ENCODE results near the gene PDPN.
"Not testable (repeated sequence)": the region's sequence is repeated elsewhere in the genome, so short reads cannot be mapped to it uniquely, and the experiment has no call there.

Gene PDPN

GRCh38 chr1:13549521-13549920 lies 34.1 kb upstream of the PDPN start:
- H3K4me2 ChIP-seq (ENCODE audit: low read length) = no peak overlapping the region

GRCh38 chr1:13550663-13551062 lies 33.0 kb upstream of the PDPN start:
- no peak overlapping the region for H3K4me2 ChIP-seq (ENCODE audit: low read length)
- H3K27me3 ChIP-seq (ENCODE audit: control insufficient read depth, insufficient read depth, low read length) = no peaks in the 10 kb centered on the region
- H3K4me3 ChIP-seq (ENCODE audit: low read length) = no peak overlapping the region
- no peak overlapping the region for H3K9ac ChIP-seq (ENCODE audit: low read depth, low read length)
- no peaks in the 10 kb centered on the region for H3K36me3 ChIP-seq (ENCODE audit: insufficient read depth, low read length)
- H3K4me1 ChIP-seq (ENCODE audit: control insufficient read depth, insufficient read depth, low read length) = no peaks in the 10 kb centered on the region
- H3K9me3 ChIP-seq (replicated peaks; ENCODE audit: low read length) = no peaks in the 10 kb centered on the region

More at GRCh38 chr1:13549521-13549920, 34.1 kb upstream of the PDPN start:
- H3K4me1 ChIP-seq (ENCODE audit: control insufficient read depth, insufficient read depth, low read length) = no peaks in the 10 kb centered on the region
- no peaks in the 10 kb centered on the region for H3K36me3 ChIP-seq (ENCODE audit: insufficient read depth, low read length)
- H3K9me3 ChIP-seq (replicated peaks; ENCODE audit: low read length) = no peaks in the 10 kb centered on the region
- no peak overlapping the region for H3K4me3 ChIP-seq (ENCODE audit: low read length)
- no peaks in the 10 kb centered on the region for H3K27me3 ChIP-seq (ENCODE audit: control insufficient read depth, insufficient read depth, low read length)
- H3K9ac ChIP-seq (ENCODE audit: low read depth, low read length) = no peak overlapping the region

GRCh38 chr1:13554798-13555197 lies 28.8 kb upstream of the PDPN start:
- no peaks in the 10 kb centered on the region for H3K27me3 ChIP-seq (ENCODE audit: control insufficient read depth, insufficient read depth, low read length)
- H3K36me3 ChIP-seq (ENCODE audit: insufficient read depth, low read length) = no peaks in the 10 kb centered on the region
- no peaks in the 10 kb centered on the region for H3K9me3 ChIP-seq (replicated peaks; ENCODE audit: low read length)
- H3K4me3 ChIP-seq (ENCODE audit: low read length) = no peak overlapping the region
- no peaks in the 10 kb centered on the region for H3K4me1 ChIP-seq (ENCODE audit: control insufficient read depth, insufficient read depth, low read length)
- H3K4me2 ChIP-seq (ENCODE audit: low read length) = no peak overlapping the region
- H3K9ac ChIP-seq (ENCODE audit: low read depth, low read length) = no peak overlapping the region

DNA sequence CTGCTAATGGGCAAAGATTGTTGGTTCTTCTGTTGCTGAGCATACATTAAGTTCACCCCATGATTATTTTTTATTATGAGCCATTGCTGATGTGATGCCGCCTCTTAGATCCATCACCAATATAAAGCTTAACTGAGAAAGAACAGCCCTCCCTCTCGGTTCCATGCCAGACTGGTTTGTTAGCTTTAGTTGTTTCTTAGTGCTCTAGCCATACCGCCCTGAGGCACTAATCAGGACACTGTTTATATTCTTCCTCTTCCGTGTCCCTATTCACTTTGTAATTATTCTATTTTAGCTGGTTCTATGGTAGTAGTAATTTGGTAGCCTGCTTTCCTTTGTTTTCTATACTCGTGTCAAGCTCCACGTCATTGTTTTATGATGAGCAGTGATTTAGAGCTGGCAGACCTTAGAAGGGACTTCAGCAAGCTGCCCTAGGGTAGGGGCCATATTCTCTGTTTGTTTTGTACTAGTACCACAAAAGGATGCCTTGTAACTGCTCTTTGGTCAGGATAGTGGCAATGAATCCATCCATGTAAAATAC lies 27.3 kb upstream of the PDPN start:
- no peak overlapping the region for H3K4me3 ChIP-seq (ENCODE audit: low read length)
- no peak overlapping the region for H3K4me2 ChIP-seq (ENCODE audit: low read length)
- no peaks in the 10 kb centered on the region for H3K9me3 ChIP-seq (replicated peaks; ENCODE audit: low read length)
- H3K36me3 ChIP-seq (ENCODE audit: insufficient read depth, low read length) = no peaks in the 10 kb centered on the region
- H3K27me3 ChIP-seq (ENCODE audit: control insufficient read depth, insufficient read depth, low read length) = no peaks in the 10 kb centered on the region
- no peaks in the 10 kb centered on the region for H3K4me1 ChIP-seq (ENCODE audit: control insufficient read depth, insufficient read depth, low read length)
- no peak overlapping the region for H3K9ac ChIP-seq (ENCODE audit: low read depth, low read length)

GRCh38 chr1:13560541-13560940 lies 23.1 kb upstream of the PDPN start:
- Histone ChIP-seq H3K9ac (ENCODE audit: low read depth, low read length) (no peak overlapping the region), H3K4me1 (ENCODE audit: control insufficient read depth, insufficient read depth, low read length) (no peaks in the 10 kb centered on the region)

GRCh38 chr1:13562981-13563380 lies 20.7 kb upstream of the PDPN start:
- H3K27me3 ChIP-seq (ENCODE audit: control insufficient read depth, insufficient read depth, low read length); H3K4me1 ChIP-seq (ENCODE audit: control insufficient read depth, insufficient read depth, low read length); H3K4me3 ChIP-seq (ENCODE audit: low read length); H3K9ac ChIP-seq (ENCODE audit: low read depth, low read length); H3K36me3 ChIP-seq (ENCODE audit: insufficient read depth, low read length); H3K4me2 ChIP-seq (ENCODE audit: low read length); H3K9me3 ChIP-seq (replicated peaks; ENCODE audit: low read length): not testable (repeated sequence)

More at GRCh38 chr1:13560541-13560940, 23.1 kb upstream of the PDPN start:
- no peaks in the 10 kb centered on the region for H3K9me3 ChIP-seq (replicated peaks; ENCODE audit: low read length)
- H3K4me3 ChIP-seq (ENCODE audit: low read length) = no peak overlapping the region
- no peaks in the 10 kb centered on the region for H3K36me3 ChIP-seq (ENCODE audit: insufficient read depth, low read length)
- H3K4me2 ChIP-seq (ENCODE audit: low read length) = no peak overlapping the region
- no peaks in the 10 kb centered on the region for H3K27me3 ChIP-seq (ENCODE audit: control insufficient read depth, insufficient read depth, low read length)

GRCh38 chr1:13564073-13564472 lies 19.6 kb upstream of the PDPN start:
- Histone ChIP-seq H3K27me3 (ENCODE audit: control insufficient read depth, insufficient read depth, low read length) (no peaks in the 10 kb centered on the region), H3K36me3 (ENCODE audit: insufficient read depth, low read length) (no peaks in the 10 kb centered on the region), H3K4me1 (ENCODE audit: control insufficient read depth, insufficient read depth, low read length) (no peaks in the 10 kb centered on the region), H3K9me3 (replicated peaks; ENCODE audit: low read length) (no peaks in the 10 kb centered on the region), H3K4me2 (ENCODE audit: low read length) (no peak overlapping the region), H3K9ac (ENCODE audit: low read depth, low read length) (no peak overlapping the region), H3K4me3 (ENCODE audit: low read length) (no peak overlapping the region)

GRCh38 chr1:13570435-13570834 lies 13.2 kb upstream of the PDPN start:
- H3K4me1 ChIP-seq (ENCODE audit: control insufficient read depth, insufficient read depth, low read length) = not testable (repeated sequence)

GRCh38 chr1:13570924-13571323 lies 12.7 kb upstream of the PDPN start:
- Histone ChIP-seq H3K36me3 (ENCODE audit: insufficient read depth, low read length) (no peaks in the 10 kb centered on the region), H3K4me3 (ENCODE audit: low read length) (no peak overlapping the region), H3K9ac (ENCODE audit: low read depth, low read length) (no peak overlapping the region), H3K9me3 (replicated peaks; ENCODE audit: low read length) (no peaks in the 10 kb centered on the region), H3K4me2 (ENCODE audit: low read length) (no peak overlapping the region), H3K27me3 (ENCODE audit: control insufficient read depth, insufficient read depth, low read length) (no peaks in the 10 kb centered on the region), H3K4me1 (ENCODE audit: control insufficient read depth, insufficient read depth, low read length) (no peaks in the 10 kb centered on the region)

More at GRCh38 chr1:13570435-13570834, 13.2 kb upstream of the PDPN start:
- not testable (repeated sequence) for H3K36me3 ChIP-seq (ENCODE audit: insufficient read depth, low read length); H3K27me3 ChIP-seq (ENCODE audit: control insufficient read depth, insufficient read depth, low read length); H3K4me3 ChIP-seq (ENCODE audit: low read length); H3K9ac ChIP-seq (ENCODE audit: low read depth, low read length); H3K9me3 ChIP-seq (replicated peaks; ENCODE audit: low read length); H3K4me2 ChIP-seq (ENCODE audit: low read length)

- no peak overlapping the region for H3K4me3 ChIP-seq (ENCODE audit: low read length)
- H3K36me3 ChIP-seq (ENCODE audit: insufficient read depth, low read length) = no peaks in the 10 kb centered on the region
- no peaks in the 10 kb centered on the region for H3K9me3 ChIP-seq (replicated peaks; ENCODE audit: low read length)
- no peaks in the 10 kb centered on the region for H3K4me1 ChIP-seq (ENCODE audit: control insufficient read depth, insufficient read depth, low read length)
- H3K9ac ChIP-seq (ENCODE audit: low read depth, low read length) = no peak overlapping the region
- no peaks in the 10 kb centered on the region for H3K27me3 ChIP-seq (ENCODE audit: control insufficient read depth, insufficient read depth, low read length)
- H3K4me2 ChIP-seq (ENCODE audit: low read length) = no peak overlapping the region
Observed at GRCh38 chr1:13573586-13573985, 10.0 kb upstream of the PDPN start.

DNA sequence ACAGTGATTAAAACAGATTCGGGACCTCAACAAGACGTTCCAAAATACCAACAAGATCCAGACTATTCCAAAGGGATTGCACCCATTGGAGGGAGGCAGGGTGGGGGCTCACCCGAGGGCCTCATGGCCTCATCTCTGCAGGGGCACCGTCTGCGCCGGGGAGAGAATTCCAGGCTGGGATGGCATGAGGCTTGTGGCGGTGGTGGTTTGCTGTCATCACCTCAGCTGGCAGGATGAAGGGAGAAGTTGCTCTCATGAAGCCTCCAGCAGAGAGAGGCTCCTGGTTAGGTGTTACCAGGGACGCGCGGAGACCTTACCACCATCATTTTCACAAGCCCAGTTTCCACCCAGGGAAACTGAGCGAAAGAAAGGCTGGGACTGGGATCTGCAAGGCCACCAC lies 6.7 kb upstream of the PDPN start:
- H3K9me3 ChIP-seq (replicated peaks; ENCODE audit: low read length) = no peaks in the 10 kb centered on the region
- H3K4me1 ChIP-seq (ENCODE audit: control insufficient read depth, insufficient read depth, low read length) = no peaks in the 10 kb centered on the region
- no peak overlapping the region for H3K4me3 ChIP-seq (ENCODE audit: low read length)
- no peak overlapping the region for H3K9ac ChIP-seq (ENCODE audit: low read depth, low read length)
- no peak overlapping the region for H3K4me2 ChIP-seq (ENCODE audit: low read length)
- no peaks in the 10 kb centered on the region for H3K36me3 ChIP-seq (ENCODE audit: insufficient read depth, low read length)
- H3K27me3 ChIP-seq (ENCODE audit: control insufficient read depth, insufficient read depth, low read length) = no peaks in the 10 kb centered on the region

- no peaks in the 10 kb centered on the region for H3K4me1 ChIP-seq (ENCODE audit: control insufficient read depth, insufficient read depth, low read length)
Observed at GRCh38 chr1:13577846-13578245, 5.8 kb upstream of the PDPN start.

More at GRCh38 chr1:13577846-13578245, 5.8 kb upstream of the PDPN start:
- Histone ChIP-seq H3K4me2 (ENCODE audit: low read length) (no peak overlapping the region), H3K27me3 (ENCODE audit: control insufficient read depth, insufficient read depth, low read length) (no peaks in the 10 kb centered on the region), H3K9ac (ENCODE audit: low read depth, low read length) (no peak overlapping the region), H3K36me3 (ENCODE audit: insufficient read depth, low read length) (no peaks in the 10 kb centered on the region), H3K4me3 (ENCODE audit: low read length) (no peak overlapping the region), H3K9me3 (replicated peaks; ENCODE audit: low read length) (no peaks in the 10 kb centered on the region)
